WTC11 (cell line): ENCODE data around the gene MPP1.

Experiments used
- CTCF ChIP-seq: fragments of 200-600 bp; IDR thresholded peaks from 2 replicates; pipeline ENCODE4 v1.8.0; 2022; ENCODE audit warnings: antibody characterized with exemption
- FOXJ3 ChIP-seq: sonication (generic); formaldehyde crosslinking; IDR thresholded peaks from 2 replicates; pipeline ENCODE4 v1.9.0; 2021; ENCODE audit warnings: missing genetic modification reagents, mild to moderate bottlenecking, borderline replicate concordance
- HMGXB4 ChIP-seq: sonication (generic); formaldehyde crosslinking; IDR thresholded peaks from 2 replicates; pipeline ENCODE4 v1.8.1; 2023; ENCODE audit warnings: mild to moderate bottlenecking, moderate library complexity, missing genetic modification reagents
- NR3C1 ChIP-seq: sonication (generic); formaldehyde crosslinking; conservative IDR thresholded peaks from 2 replicates; pipeline ENCODE4 v1.8.1; 2023; ENCODE audit warnings: low read depth, mild to moderate bottlenecking, missing genetic modification reagents
- SP1 ChIP-seq: sonication (generic); formaldehyde crosslinking; conservative IDR thresholded peaks from 2 replicates; pipeline ENCODE4 v1.8.1; 2022; ENCODE audit warnings: missing genetic modification reagents
- ZNF232 ChIP-seq: sonication (generic); formaldehyde crosslinking; IDR thresholded peaks from 2 replicates; pipeline ENCODE4 v1.8.0; 2022; ENCODE audit warnings: mild to moderate bottlenecking, missing genetic modification reagents
- ZNF512 ChIP-seq: sonication (generic); formaldehyde crosslinking; IDR thresholded peaks from 2 replicates; pipeline ENCODE4 v1.8.1; 2022; ENCODE audit warnings: missing genetic modification reagents, borderline replicate concordance

- TF ChIP-seq FOXJ3 (CRISPR knock-in tag) (no peak), SP1 (CRISPR knock-in tag) (no peak), CTCF (no peak), ZNF512 (CRISPR knock-in tag) (no peak), HMGXB4 (no peak), ZNF232 (no peak), NR3C1 (CRISPR knock-in tag) (no peak)
These were observed 14.6 kb upstream of the MPP1 start for GRCh38 chrX:154819771-154820341.
